M059J (cell line): ENCODE data around the gene TSPYL6. TPM values are rescaled to one million over a fixed set of nuclear protein-coding genes. Genes with fewer than 3 reads are reported as not detected.
A peak's percentile ranks its signal among the peaks of the same experiment; 100 is the strongest.
"Not testable (repeated sequence)": the region's sequence is repeated elsewhere in the genome, so short reads cannot be mapped to it uniquely, and the experiment has no call there.

Source experiments
- DNase-seq: peaks from one replicate; pipeline ENCODE4 v3.0.0-alpha.2; 2012; ENCODE audit warnings: low read depth
- total RNA-seq: library from RNA; depleted of rRNA; stranded (reverse); fragments of >200 nt; shearing (Covaris generic); gene quantifications from 2 replicates; pipeline ENCODE4 v1.2.3, GENCODE V29; 2014; rRNA removed

Gene TSPYL6
- not detected in 2 replicates for total RNA-seq

DNA sequence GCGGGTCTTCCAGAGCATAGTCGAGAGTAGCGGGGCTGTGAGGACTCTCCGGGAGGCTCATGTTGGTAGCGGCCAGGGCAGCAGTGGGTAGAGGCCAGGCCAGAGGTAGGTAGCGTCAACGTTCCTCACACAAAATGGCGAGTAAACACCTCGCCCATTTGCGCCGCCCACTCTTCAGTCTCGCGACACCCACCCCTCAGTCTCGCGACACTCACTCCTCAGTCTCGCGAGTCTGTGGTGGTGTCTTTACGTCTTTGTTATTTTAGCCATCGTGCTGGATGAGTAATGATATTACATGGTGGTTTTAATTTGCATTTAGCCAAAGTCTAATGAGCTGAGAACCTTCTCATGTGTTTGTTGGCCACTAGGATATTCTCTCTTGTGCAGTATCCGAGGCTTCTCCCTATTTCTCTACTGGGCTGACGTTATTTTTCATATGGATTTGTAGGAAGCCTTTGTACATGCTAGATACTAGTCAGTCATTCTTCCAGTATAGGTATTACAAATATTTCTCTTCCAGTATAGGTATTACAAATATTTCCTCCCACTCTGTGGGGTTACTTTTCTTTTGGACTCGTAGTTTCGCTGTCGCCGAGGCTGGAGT, at the start of gene TSPYL6:
TSPYL6 (minus strand) TSS at position 139 of the 604 bp plus-strand sequence; CDS start at position 61, 78 bp downstream.
- no peak for DNase-seq

DNA sequence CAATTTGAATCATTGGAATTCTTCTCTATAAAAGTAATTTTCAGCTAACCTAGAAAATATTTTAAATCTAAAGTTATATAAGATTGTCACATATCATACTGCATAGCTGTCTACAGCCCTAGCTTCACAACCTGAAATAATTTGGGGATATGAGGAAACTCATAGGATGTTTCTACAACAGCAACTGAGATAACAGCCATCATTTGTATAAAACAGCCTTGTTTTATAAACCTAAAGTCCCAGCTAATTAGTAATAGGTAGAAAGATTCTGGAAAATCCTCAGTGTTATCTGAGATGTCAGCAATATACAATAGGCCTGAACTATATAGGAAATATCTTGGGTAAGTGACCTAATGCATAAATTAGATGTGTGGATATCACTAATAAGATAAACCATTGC, 47.6 kb upstream of the TSPYL6 start:
- DNase-seq: no peak

- no peak for DNase-seq
These were observed 42.5 kb upstream of the TSPYL6 start for GRCh38 chr2:54298514-54298913.

GRCh38 chr2:54295911-54296310, 39.9 kb upstream of the TSPYL6 start:
- DNase-seq: no peak

DNA sequence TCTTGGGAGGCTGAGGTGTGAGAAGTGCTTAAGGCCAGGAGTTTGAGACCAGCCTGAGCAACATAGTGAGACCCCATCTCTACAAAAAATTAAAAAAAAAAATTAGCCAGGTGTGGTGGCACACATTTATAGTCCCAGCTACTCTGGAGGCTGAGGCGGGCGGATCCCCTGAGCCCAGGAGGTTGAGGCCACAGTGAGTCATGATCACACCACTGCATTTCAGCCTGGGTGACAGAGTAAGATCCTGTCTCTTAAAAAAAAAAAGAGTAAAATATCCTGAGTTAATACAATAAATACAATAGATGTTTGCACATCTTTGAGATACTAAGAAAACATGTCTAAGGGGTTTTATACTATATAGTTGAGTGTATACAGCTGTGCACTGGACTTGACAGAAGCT, 38.6 kb upstream of the TSPYL6 start:
- DNase-seq: peak; percentile 40

DNA sequence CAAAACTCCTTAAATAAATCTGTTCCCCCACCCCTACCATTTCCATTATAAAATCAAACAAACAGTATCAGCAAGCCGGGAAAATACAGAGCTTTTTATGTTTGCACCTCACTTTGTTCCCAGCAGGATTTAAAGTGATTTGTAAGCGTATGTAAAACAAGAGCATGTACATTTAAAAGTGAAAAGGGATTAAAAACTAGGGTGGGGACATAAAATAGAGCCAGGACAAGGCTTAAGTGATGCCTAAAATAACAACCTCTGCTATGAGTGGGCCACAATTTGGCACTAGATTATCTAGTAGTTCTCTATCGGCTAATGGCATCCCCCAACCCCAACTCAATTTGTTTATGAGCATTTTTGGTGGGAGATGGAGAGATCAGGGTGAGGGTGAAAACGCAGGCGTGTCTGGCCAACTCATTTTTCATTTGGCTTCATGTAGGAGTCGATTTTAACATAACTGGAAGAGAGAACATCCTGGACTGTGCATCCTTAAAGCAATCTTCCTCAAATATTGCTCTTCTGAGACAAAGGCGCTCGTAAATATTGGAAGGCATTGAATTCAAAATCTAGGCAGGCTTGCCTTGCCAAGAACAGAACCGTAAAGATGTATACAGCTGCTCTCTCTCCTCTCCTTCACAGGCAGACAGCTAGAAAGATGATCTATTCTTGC, 34.5 kb upstream of the TSPYL6 start:
- no peak for DNase-seq

GRCh38 chr2:54289917-54290316, 33.9 kb upstream of the TSPYL6 start:
- DNase-seq: no peak

GRCh38 chr2:54287532-54287931, 31.5 kb upstream of the TSPYL6 start:
- no peak for DNase-seq

DNA sequence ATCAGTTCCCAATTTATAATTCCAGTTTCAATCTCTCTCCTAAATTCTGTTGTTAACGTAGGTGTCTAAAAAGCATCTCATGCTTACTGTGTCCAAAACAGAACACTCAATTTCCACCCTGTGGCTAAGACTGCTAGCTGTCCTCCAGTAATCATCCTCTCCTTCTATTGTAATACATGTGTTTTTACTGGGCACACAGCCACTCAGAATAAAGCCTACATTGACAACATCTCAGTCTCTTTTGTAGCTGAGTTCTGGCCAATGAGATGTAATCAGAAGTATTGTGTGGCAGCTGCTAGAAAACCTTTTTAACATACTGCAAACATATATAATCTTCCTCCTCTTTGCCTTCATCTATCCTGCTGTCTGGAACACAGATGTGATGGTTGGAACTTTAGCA, 29.4 kb upstream of the TSPYL6 start:
- DNase-seq: no peak

- DNase-seq: no peak
These were observed 28.8 kb upstream of the TSPYL6 start for GRCh38 chr2:54284826-54285225.

- no peak for DNase-seq
These were observed 23.4 kb upstream of the TSPYL6 start for GRCh38 chr2:54279385-54279784.

DNA sequence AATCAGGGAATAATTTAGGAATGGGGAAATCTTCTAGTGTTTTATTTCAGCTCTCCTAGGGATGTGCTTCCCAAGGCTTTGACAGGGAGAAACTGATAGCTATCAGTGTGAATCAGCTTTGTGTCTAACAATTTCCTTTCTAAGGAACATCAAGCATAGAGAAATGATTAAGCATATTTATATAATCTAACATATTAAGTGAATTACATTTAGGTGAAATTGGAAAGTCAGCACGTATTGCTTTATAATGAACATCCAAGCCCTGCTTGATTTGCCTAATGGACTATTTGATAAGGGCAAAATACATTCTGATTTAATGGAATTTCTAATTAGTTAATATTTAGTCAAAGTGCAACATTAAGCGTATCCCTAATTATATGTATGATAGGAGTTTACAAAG, 19.5 kb upstream of the TSPYL6 start:
- DNase-seq: no peak

DNA sequence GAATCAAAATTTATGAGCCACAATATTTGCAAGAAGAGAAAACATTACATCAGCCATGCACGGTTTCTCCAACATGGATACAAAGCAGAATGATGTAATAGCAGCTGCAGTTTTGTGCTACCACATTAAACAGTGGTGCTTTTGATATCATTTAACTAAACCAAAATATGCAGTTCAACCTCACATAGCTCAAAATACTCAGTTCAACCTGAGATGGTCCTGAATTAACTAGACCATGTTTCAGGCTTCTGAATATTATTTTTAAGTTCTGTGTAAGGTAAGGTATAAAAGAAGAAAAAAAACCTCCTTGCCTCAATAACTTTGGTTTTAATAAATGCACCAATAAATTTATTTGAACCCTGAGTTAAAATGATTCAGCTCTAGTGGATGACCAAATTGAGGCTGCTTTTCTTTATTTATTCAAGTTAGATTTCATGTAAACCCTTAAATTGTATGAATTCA, 18.8 kb upstream of the TSPYL6 start:
- peak; percentile 8 for DNase-seq

GRCh38 chr2:54271843-54272627, 16.0 kb upstream of the TSPYL6 start:
- DNase-seq: no peak

DNA sequence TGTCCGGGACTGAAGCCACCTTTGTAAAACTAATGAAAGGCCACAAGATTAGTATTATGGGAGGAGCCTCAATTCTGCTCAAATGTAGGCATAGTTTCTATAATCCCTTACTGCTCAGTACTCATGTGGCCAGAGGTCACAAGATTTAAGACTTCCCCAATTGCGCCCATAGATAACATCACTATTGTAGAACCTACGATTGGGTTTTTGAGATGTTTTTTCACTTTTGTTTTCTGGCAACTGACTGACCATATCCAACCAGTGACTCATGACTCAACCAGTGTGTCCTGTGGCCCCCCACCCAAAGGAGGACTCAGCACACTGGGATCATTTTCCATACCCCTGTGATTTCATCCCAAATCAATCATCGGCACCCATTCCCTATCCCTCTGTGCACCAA, 15.2 kb upstream of the TSPYL6 start:
- no peak for DNase-seq

- no peak for DNase-seq
These were observed 11.5 kb upstream of the TSPYL6 start for GRCh38 chr2:54267577-54267976.

- DNase-seq: not testable (repeated sequence)
These were observed 9.1 kb upstream of the TSPYL6 start for GRCh38 chr2:54265081-54265480.

GRCh38 chr2:54262015-54262765, 6.2 kb upstream of the TSPYL6 start:
- DNase-seq: no peak

- DNase-seq: no peak
These were observed 5.5 kb upstream of the TSPYL6 start for GRCh38 chr2:54261537-54261936.

DNA sequence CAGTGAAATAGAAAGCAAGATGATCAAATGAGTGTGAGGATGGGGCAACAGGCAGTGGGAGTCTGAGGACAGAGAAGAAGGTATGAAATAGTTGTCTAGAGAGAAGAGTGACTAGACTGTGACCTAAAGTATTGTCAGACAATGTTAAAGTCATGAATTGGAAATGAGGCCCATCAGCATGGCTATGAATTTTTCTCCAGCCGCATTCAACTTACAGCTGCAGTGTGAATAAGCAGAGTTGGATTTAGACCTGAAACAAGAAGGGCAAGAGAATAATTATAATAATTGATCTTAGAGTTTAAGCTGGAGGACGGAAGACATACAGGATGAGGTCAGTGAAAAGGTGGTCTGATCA, 4.2 kb upstream of the TSPYL6 start:
- no peak for DNase-seq

GRCh38 chr2:54259413-54260240, 3.6 kb upstream of the TSPYL6 start:
- peak; percentile 13 for DNase-seq
